Measurements from ENCODE around the gene MICAL3. TPM values are rescaled to one million over a fixed set of nuclear protein-coding genes. Genes with fewer than 3 reads are reported as not detected.

The MICAL3 gene
- total RNA-seq, 6 experiments from 2014 or later: 38.6 to 44.1 (median 39.7) TPM

GRCh38 chr22:17787241-17787640 is 237.1 kb downstream of the MICAL3 start:
- Mint-ChIP-seq H3K9me3 (no peaks in the 10 kb centered on the region), H3K27ac (no peak overlapping the region), H3K4me3 (no peak overlapping the region), H3K36me3 (ENCODE audit: low read depth) (no peaks in the 10 kb centered on the region), H3K4me1 (ENCODE audit: low read depth) (no peaks in the 10 kb centered on the region), H3K27me3 (ENCODE audit: insufficient read depth) (peaks cover 1% of the 10 kb centered on the region; the same call in 1 of the 2 replicates)
- TF ChIP-seq, protein P1, sequence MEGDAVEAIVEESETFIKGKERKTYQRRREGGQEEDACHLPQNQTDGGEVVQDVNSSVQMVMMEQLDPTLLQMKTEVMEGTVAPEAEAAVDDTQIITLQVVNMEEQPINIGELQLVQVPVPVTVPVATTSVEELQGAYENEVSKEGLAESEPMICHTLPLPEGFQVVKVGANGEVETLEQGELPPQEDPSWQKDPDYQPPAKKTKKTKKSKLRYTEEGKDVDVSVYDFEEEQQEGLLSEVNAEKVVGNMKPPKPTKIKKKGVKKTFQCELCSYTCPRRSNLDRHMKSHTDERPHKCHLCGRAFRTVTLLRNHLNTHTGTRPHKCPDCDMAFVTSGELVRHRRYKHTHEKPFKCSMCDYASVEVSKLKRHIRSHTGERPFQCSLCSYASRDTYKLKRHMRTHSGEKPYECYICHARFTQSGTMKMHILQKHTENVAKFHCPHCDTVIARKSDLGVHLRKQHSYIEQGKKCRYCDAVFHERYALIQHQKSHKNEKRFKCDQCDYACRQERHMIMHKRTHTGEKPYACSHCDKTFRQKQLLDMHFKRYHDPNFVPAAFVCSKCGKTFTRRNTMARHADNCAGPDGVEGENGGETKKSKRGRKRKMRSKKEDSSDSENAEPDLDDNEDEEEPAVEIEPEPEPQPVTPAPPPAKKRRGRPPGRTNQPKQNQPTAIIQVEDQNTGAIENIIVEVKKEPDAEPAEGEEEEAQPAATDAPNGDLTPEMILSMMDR (IDR thresholded peaks at IDR 0.05): no peak
- no peak for DNase-seq

- Mint-ChIP-seq H3K4me1 (ENCODE audit: low read depth) (peaks cover 2% of the 10 kb centered on the region), H3K27ac (no peak overlapping the region), H3K4me3 (no peak overlapping the region), H3K9me3 (no peaks in the 10 kb centered on the region), H3K27me3 (ENCODE audit: insufficient read depth) (peaks cover under 1% of the 10 kb centered on the region; the same call in 1 of the 2 replicates), H3K36me3 (ENCODE audit: low read depth) (no peaks in the 10 kb centered on the region)
- DNase-seq: peak; percentile 6
- TF ChIP-seq, protein P1 (IDR thresholded peaks at IDR 0.05): no peak
These were observed 237.8 kb downstream of the MICAL3 start for GRCh38 chr22:17786435-17787161.

DNA sequence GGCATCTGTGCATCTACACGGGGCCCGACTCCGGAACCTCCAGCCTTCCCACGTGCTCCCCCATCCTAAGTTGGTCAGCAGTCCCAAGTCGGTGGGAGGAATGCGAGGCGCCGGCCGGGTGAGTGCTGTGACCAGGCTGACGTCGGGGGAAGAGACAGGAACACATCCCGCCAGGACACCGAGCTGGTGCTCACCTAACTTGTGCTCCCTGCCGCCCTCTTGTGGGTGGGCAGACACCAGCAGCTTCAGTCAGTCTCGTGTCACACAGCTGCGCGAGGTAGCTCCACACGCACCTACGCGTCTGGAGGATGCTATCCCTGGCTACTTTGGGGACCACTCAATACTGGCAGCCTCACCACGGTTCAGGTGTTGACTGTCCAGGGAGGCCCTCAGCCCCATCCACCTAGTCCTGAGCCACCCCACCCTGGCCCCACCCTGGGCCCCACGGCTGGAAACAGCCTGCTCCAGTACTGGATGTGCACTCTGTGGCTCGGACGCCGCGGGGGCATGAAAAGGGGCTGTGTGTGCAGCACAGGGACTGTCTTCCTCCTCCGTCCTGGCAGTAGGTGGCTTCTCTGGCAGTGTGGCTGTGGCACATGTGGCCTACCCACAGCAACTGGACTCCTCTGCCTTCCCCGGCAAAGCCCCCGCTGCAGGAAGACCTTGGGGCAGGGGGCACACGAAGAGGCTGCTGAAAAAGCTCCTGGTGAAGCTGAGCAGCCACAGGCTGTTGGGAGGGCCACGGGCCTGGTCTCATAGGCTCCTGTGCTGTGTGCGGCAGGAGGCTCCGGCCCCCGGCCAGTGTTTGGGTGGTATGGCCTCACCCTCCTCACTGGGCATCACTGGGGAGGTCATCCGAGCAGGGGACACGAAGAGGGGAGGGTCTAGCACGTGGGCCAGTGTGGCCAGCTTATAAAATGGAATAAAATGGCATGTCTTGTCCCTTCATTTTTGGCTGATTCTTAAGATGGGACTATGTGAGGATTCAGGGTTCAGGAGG is 238.9 kb downstream of the MICAL3 start:
- H3K27me3 Mint-ChIP-seq (ENCODE audit: insufficient read depth): no peaks in the 10 kb centered on the region; the same call in 1 of the 2 replicates
- peak; percentile 20 for DNase-seq
- H3K4me3 Mint-ChIP-seq: no peak overlapping the region
- no peak overlapping the region for H3K27ac Mint-ChIP-seq
- H3K36me3 Mint-ChIP-seq (ENCODE audit: low read depth): no peaks in the 10 kb centered on the region
- no peaks in the 10 kb centered on the region for H3K9me3 Mint-ChIP-seq
- TF ChIP-seq, protein P1 (IDR thresholded peaks at IDR 0.05): peak; percentile 77
- peaks cover 6% of the 10 kb centered on the region for H3K4me1 Mint-ChIP-seq (ENCODE audit: low read depth)

- TF ChIP-seq, protein P1 (IDR thresholded peaks at IDR 0.05): no peak
- H3K9me3 Mint-ChIP-seq: no peaks in the 10 kb centered on the region
- no peak overlapping the region for H3K4me3 Mint-ChIP-seq
These were observed 239.6 kb downstream of the MICAL3 start for GRCh38 chr22:17784776-17785175.

GRCh38 chr22:17783773-17784480 is 240.4 kb downstream of the MICAL3 start:
- H3K9me3 Mint-ChIP-seq: no peaks in the 10 kb centered on the region
- TF ChIP-seq, protein P1 (IDR thresholded peaks at IDR 0.05): no peak
- H3K27me3 Mint-ChIP-seq (ENCODE audit: insufficient read depth): peaks cover 7% of the 10 kb centered on the region
- H3K4me3 Mint-ChIP-seq: no peak overlapping the region
- DNase-seq: no peak
- no peak overlapping the region for H3K27ac Mint-ChIP-seq
- peaks cover 6% of the 10 kb centered on the region for H3K4me1 Mint-ChIP-seq (ENCODE audit: low read depth)
- no peaks in the 10 kb centered on the region for H3K36me3 Mint-ChIP-seq (ENCODE audit: low read depth)

More at GRCh38 chr22:17784776-17785175, 239.6 kb downstream of the MICAL3 start:
- Mint-ChIP-seq H3K27ac (no peak overlapping the region), H3K36me3 (ENCODE audit: low read depth) (no peaks in the 10 kb centered on the region), H3K4me1 (ENCODE audit: low read depth) (peaks cover 6% of the 10 kb centered on the region), H3K27me3 (ENCODE audit: insufficient read depth) (peaks cover 4% of the 10 kb centered on the region)
- no peak for DNase-seq

Data from HFFc6 (cell line).